ENCODE measurements around the gene ABTB2. TPM values are rescaled to one million over a fixed set of nuclear protein-coding genes. Genes with fewer than 3 reads are reported as not detected.

The ABTB2 gene
- polyA plus RNA-seq, 1 experiment = 6.3 TPM

- Histone ChIP-seq H3K27me3 (ENCODE audit: control insufficient read depth, insufficient read depth, low read length) (no peaks in the 10 kb centered on the region), H3K36me3 (ENCODE audit: control insufficient read depth, insufficient read depth, low read length) (no peaks in the 10 kb centered on the region), H3K4me3 (ENCODE audit: low read depth, low read length) (no peak overlapping the region)
- CTCF ChIA-PET = no interaction called here
- no peak for DNase-seq (ENCODE audit: low read depth)
- no peak for TF ChIP-seq CTCF (IDR thresholded peaks at IDR 0.05; ENCODE audit: insufficient read depth, low read depth, low read length)
- POLR2A ChIA-PET = no interaction called here
Observed at GRCh38 chr11:34240150-34240494, 117.7 kb downstream of the ABTB2 start.

GRCh38 chr11:34239465-34240149, 118.2 kb downstream of the ABTB2 start:
- TF ChIP-seq CTCF (IDR thresholded peaks at IDR 0.05; ENCODE audit: insufficient read depth, low read depth, low read length) = no peak
- ChIA-PET CTCF (no interaction called here), POLR2A (no interaction called here)

GRCh38 chr11:34238966-34239365, 118.8 kb downstream of the ABTB2 start:
- Histone ChIP-seq H3K4me3 (ENCODE audit: low read depth, low read length) (no peak overlapping the region), H3K36me3 (ENCODE audit: control insufficient read depth, insufficient read depth, low read length) (no peaks in the 10 kb centered on the region), H3K27me3 (ENCODE audit: control insufficient read depth, insufficient read depth, low read length) (no peaks in the 10 kb centered on the region)
- no peak for DNase-seq (ENCODE audit: low read depth)
- POLR2A ChIA-PET = no interaction called here
- no peak for TF ChIP-seq CTCF (IDR thresholded peaks at IDR 0.05; ENCODE audit: insufficient read depth, low read depth, low read length)
- CTCF ChIA-PET = interaction anchor here (0.7 to 1.0 kb wide), 3 partner anchors 9 to 107 kb away, joined by 3 read pairs; no protein-coding TSS in a partner anchor

More at GRCh38 chr11:34239465-34240149, 118.2 kb downstream of the ABTB2 start:
- no peaks in the 10 kb centered on the region for H3K36me3 ChIP-seq (ENCODE audit: control insufficient read depth, insufficient read depth, low read length)
- no peak for DNase-seq (ENCODE audit: low read depth)
- H3K4me3 ChIP-seq (ENCODE audit: low read depth, low read length) = no peak overlapping the region
- H3K27me3 ChIP-seq (ENCODE audit: control insufficient read depth, insufficient read depth, low read length) = no peaks in the 10 kb centered on the region

- Histone ChIP-seq H3K36me3 (ENCODE audit: control insufficient read depth, insufficient read depth, low read length) (no peaks in the 10 kb centered on the region), H3K27me3 (ENCODE audit: control insufficient read depth, insufficient read depth, low read length) (no peaks in the 10 kb centered on the region), H3K4me3 (ENCODE audit: low read depth, low read length) (no peak overlapping the region)
- no peak for TF ChIP-seq CTCF (IDR thresholded peaks at IDR 0.05; ENCODE audit: insufficient read depth, low read depth, low read length)
- ChIA-PET POLR2A (no interaction called here), CTCF (interaction anchor here (0.7 to 1.0 kb wide), 3 partner anchors 9 to 107 kb away, joined by 3 read pairs; no protein-coding TSS in a partner anchor)
- no peak for DNase-seq (ENCODE audit: low read depth)
Observed at GRCh38 chr11:34238533-34238932, 119.3 kb downstream of the ABTB2 start.

GRCh38 chr11:34236572-34236971, 121.2 kb downstream of the ABTB2 start:
- no peak for DNase-seq (ENCODE audit: low read depth)
- CTCF ChIA-PET = no interaction called here
- Histone ChIP-seq H3K27me3 (ENCODE audit: control insufficient read depth, insufficient read depth, low read length) (no peaks in the 10 kb centered on the region), H3K36me3 (ENCODE audit: control insufficient read depth, insufficient read depth, low read length) (no peaks in the 10 kb centered on the region), H3K4me3 (ENCODE audit: low read depth, low read length) (no peak overlapping the region)
- no peak for TF ChIP-seq CTCF (IDR thresholded peaks at IDR 0.05; ENCODE audit: insufficient read depth, low read depth, low read length)
- POLR2A ChIA-PET = no interaction called here

Measured in BJ (cell line).